ENCODE measurements around the gene TUBGCP5. TPM values are rescaled to one million over a fixed set of nuclear protein-coding genes. Genes with fewer than 3 reads are reported as not detected.

TUBGCP5 gene
- total and polyA plus RNA-seq, 2 donors (not counting 3 experiments of a cell fraction or from before 2014, with no cell fraction given): 6.7 to 18.6 TPM

- H4K20me1 ChIP-seq (replicated peaks; ENCODE audit: control insufficient read depth, extremely low read depth, insufficient read depth, low read length): no peaks in the 10 kb centered on the region
- peak overlapping the region; percentile 62 to 89 (median 72) for H3K4me3 ChIP-seq (replicated peaks in 1 of 3; ENCODE audit: insufficient read depth in 1 of 3, low read depth in 1 of 3, low read length in 3 of 3)
- intact Hi-C loops (cut with micrococcal nuclease): loop anchor here (1.0 to 2.0 kb wide), 4 partner anchors 18 to 141 kb away; partner anchors contain the start of gene NIPA2
- no peaks in the 10 kb centered on the region for H3K9me3 ChIP-seq (replicated peaks; ENCODE audit: control insufficient read depth, insufficient read depth, low read length)
- TF ChIP-seq POLR2A (IDR thresholded peaks at IDR 0.05; ENCODE audit: low read depth, low read length): no peak
- peak in 1 of 2 donors; percentile 7 for TF ChIP-seq CTCF (IDR thresholded peaks at IDR 0.05; ENCODE audit: extremely low read depth in 1 of 2, insufficient read depth in 1 of 2, low read depth in 1 of 2, low read length in 2 of 2)
- no peak for TF ChIP-seq POLR2AphosphoS5 (IDR thresholded peaks at IDR 0.05; ENCODE audit: insufficient read depth, low read depth, low read length)
- no peak for TF ChIP-seq EZH2 (IDR thresholded peaks at IDR 0.05; ENCODE audit: borderline replicate concordance, low read depth, low read length, severe bottlenecking)
- no peak for TF ChIP-seq JUN (IDR thresholded peaks at IDR 0.05; ENCODE audit: borderline replicate concordance, insufficient read depth, insufficient read length, low read depth)
- TF ChIP-seq GATA2 (IDR thresholded peaks at IDR 0.05; ENCODE audit: insufficient read depth, insufficient read length, low read depth, low read length): no peak
- no peak for TF ChIP-seq MAX (IDR thresholded peaks at IDR 0.05; ENCODE audit: insufficient read depth, insufficient read length)
- POLR2A ChIA-PET: no interaction called here
- BruUV-seq (replicated peaks): no TSS peak
- peaks cover 46% of the 10 kb centered on the region for H3K79me2 ChIP-seq (ENCODE audit: control insufficient read depth, insufficient read depth, low read length)
- CTCF ChIA-PET: interaction anchor here (1.0 to 1.3 kb wide), 4 partner anchors 18 to 57 kb away, joined by 3 to 4 read pairs (median 3); no protein-coding TSS in a partner anchor
- H3K4me1 ChIP-seq (ENCODE audit: control insufficient read depth, extremely low read depth, insufficient read depth, low read length): peaks cover 12% of the 10 kb centered on the region
- H3K36me3 ChIP-seq (ENCODE audit: control insufficient read depth in 2 of 2, extremely low read depth in 1 of 2, insufficient read depth in 2 of 2, low read length in 2 of 2): no peaks in the 10 kb centered on the region
- FAIRE-seq (no peak), DNase-seq (ENCODE audit: low read depth, low spot score) (peak; percentile 59)
- peak overlapping the region; percentile 5 for H2AFZ ChIP-seq (ENCODE audit: low read depth, low read length)
- dilution Hi-C loops (cut with MboI; ENCODE audit: extremely low pct_ligation_motif_present, low sequenced_read_pairs): no loop called here
- H3K4me2 ChIP-seq (ENCODE audit: insufficient read depth, low read length): peak overlapping the region; percentile 80
- H3K9me1 ChIP-seq (replicated peaks; ENCODE audit: control insufficient read depth, extremely low read depth, insufficient read depth, low read length): no peaks in the 10 kb centered on the region
- no peaks in the 10 kb centered on the region for H3K27me3 ChIP-seq (ENCODE audit: control insufficient read depth in 2 of 2, insufficient read depth in 2 of 2, low read length in 2 of 2)
- H3K9ac ChIP-seq (replicated peaks; ENCODE audit: extremely low read depth, insufficient read depth, low read length): peak overlapping the region; percentile 68
- H3K27ac ChIP-seq (ENCODE audit: insufficient read depth, low read depth, low read length): peak overlapping the region; percentile 36
These were observed 59.9 kb downstream of the TUBGCP5 start for GRCh38 chr15:22979238-22980188.
